Measurements from ENCODE around the gene PDZD4. TPM values are rescaled to one million over a fixed set of nuclear protein-coding genes. Genes with fewer than 3 reads are reported as not detected.

PDZD4 gene
- total RNA-seq, 4 donors from 2014 or later, result 3.2 to 7.0 (median 4.5) TPM

Other genes with a start within 250 kb of the PDZD4 start
- gene CCNQ, start 231.4 kb downstream of the PDZD4 start, total RNA-seq, result 10 to 100 TPM; 22.0 to 43.3 (median 33.0) TPM
- not detected for gene DUSP9, start 183.3 kb downstream of the PDZD4 start, total RNA-seq
- under 1 TPM in 1 of 4 donors, not detected in 3; 0.83 TPM for gene PNCK, start 156.7 kb downstream of the PDZD4 start, total RNA-seq
- gene SLC6A8, start 142.6 kb downstream of the PDZD4 start, total RNA-seq, result 1 to 10 TPM; 4.0 to 8.0 (median 6.1) TPM
- gene BCAP31, start 106.2 kb downstream of the PDZD4 start, total RNA-seq, result 100 to 1,000 TPM; 170 to 228 (median 185) TPM
- 10 to 100 TPM in 1 of 4 donors, 1 to 10 TPM in 3; 7.0 to 11.8 (median 8.9) TPM for gene ABCD1, start 105.7 kb downstream of the PDZD4 start, total RNA-seq
- 1 to 10 TPM in 3 of 4 donors, under 1 TPM in 1; 0.67 to 2.0 (median 1.1) TPM for gene PLXNB3, start 66.3 kb downstream of the PDZD4 start, total RNA-seq
- gene SRPK3, start 49.5 kb downstream of the PDZD4 start, total RNA-seq, result under 1 TPM in 1 of 4 donors, not detected in 3; 0.22 TPM
- 100 to 1,000 TPM in 3 of 4 donors, 10 to 100 TPM in 1; 77.7 to 148 (median 115) TPM for gene IDH3G, start 36.2 kb downstream of the PDZD4 start, total RNA-seq
- gene SSR4, start 35.9 kb downstream of the PDZD4 start, total RNA-seq, result 100 to 1,000 TPM; 177 to 359 (median 279) TPM
- gene L1CAM, start 55.6 kb upstream of the PDZD4 start, total RNA-seq, result 1 to 10 TPM in 1 of 4 donors, under 1 TPM in 3; 0.45 to 2.2 (median 0.75) TPM
- gene AVPR2, start 74.1 kb upstream of the PDZD4 start, total RNA-seq, result 1 to 10 TPM in 3 of 4 donors, not detected in 1; 1.1 to 2.8 (median 2.6) TPM
- gene ARHGAP4, start 95.7 kb upstream of the PDZD4 start, total RNA-seq, result 10 to 100 TPM in 2 of 4 donors, 1 to 10 TPM in 2; 6.5 to 37.0 (median 12.2) TPM
- gene NAA10, start 104.5 kb upstream of the PDZD4 start, total RNA-seq, result 10 to 100 TPM; 58.7 to 89.3 (median 69.7) TPM
- 10 to 100 TPM in 1 of 4 donors, 1 to 10 TPM in 3; 3.6 to 16.5 (median 4.4) TPM for gene RENBP, start 114.1 kb upstream of the PDZD4 start, total RNA-seq
- 100 to 1,000 TPM in 1 of 4 donors, 10 to 100 TPM in 3; 23.5 to 119 (median 52.3) TPM for gene HCFC1, start 141.3 kb upstream of the PDZD4 start, total RNA-seq
- gene TMEM187, start 142.2 kb upstream of the PDZD4 start, total RNA-seq, result 10 to 100 TPM in 1 of 4 donors, 1 to 10 TPM in 3; 3.8 to 10.7 (median 8.7) TPM
- 10 to 100 TPM; 36.4 to 53.1 (median 42.8) TPM for gene IRAK1, start 189.4 kb upstream of the PDZD4 start, total RNA-seq

Data from thyroid gland (tissue), 4 donors.